HEK293T (cell line): ENCODE results near the gene TMEM273.

Source experiments
- BHLHE40 ChIP-seq: fragments of 450-650 bp; IDR thresholded peaks from 2 replicates; pipeline ENCODE4 v1.6.1; 2016; ENCODE audit warnings: mild to moderate bottlenecking, moderate library complexity, borderline replicate concordance
- ELF4 ChIP-seq: fragments of 450-650 bp; IDR thresholded peaks from 2 replicates; pipeline ENCODE4 v1.6.1; 2017; ENCODE audit warnings: antibody characterized with exemption
- LEF1 ChIP-seq: fragments of 450-650 bp; IDR thresholded peaks from 2 replicates; pipeline ENCODE4 v1.6.1; 2017; ENCODE audit warnings: mild to moderate bottlenecking, borderline replicate concordance
- TF ChIP-seq, protein P1 (sequence below): fragments of 450-650 bp; IDR thresholded peaks from 2 replicates; pipeline ENCODE4 v1.6.1; 2016

DNA sequence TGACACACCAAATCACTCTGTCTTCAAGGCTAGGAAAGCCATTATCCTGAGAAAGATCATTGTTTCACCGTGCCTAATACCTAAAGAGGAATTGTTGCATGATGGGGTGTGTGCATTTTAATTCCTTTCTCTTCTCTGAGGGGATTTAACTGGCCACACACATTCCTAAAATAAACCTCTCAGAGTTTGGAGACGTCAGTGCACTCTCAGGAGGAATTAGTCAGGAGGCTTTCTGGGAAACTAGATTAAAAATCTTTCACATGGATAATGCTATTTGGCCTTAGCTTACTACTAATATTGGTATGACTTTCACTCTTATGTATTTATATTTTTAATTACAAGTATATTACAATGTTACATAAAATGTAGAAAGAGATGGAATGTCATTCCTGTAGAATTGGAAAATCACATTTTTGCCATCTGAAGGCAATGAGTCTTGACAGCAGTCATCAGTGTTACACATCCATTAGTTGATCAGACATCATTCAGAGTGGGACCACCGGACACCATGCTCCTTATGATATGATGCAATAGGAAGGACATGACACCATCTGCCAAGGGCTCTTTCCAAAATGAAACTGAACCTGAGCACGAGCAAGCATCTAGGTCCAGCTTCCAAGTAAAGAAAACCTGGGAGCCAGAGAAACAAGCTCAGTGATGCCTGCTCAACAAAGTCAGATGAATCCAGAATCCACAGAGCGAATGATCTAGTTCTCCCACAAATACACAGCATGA lies 43.1 kb upstream of the TMEM273 start:
- TF ChIP-seq ELF4 (no peak), BHLHE40 (no peak), LEF1 (no peak)
- TF ChIP-seq, protein P1, sequence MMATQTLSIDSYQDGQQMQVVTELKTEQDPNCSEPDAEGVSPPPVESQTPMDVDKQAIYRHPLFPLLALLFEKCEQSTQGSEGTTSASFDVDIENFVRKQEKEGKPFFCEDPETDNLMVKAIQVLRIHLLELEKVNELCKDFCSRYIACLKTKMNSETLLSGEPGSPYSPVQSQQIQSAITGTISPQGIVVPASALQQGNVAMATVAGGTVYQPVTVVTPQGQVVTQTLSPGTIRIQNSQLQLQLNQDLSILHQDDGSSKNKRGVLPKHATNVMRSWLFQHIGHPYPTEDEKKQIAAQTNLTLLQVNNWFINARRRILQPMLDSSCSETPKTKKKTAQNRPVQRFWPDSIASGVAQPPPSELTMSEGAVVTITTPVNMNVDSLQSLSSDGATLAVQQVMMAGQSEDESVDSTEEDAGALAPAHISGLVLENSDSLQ = no peak
